Measurements from ENCODE around the gene GABRB3.

DNA sequence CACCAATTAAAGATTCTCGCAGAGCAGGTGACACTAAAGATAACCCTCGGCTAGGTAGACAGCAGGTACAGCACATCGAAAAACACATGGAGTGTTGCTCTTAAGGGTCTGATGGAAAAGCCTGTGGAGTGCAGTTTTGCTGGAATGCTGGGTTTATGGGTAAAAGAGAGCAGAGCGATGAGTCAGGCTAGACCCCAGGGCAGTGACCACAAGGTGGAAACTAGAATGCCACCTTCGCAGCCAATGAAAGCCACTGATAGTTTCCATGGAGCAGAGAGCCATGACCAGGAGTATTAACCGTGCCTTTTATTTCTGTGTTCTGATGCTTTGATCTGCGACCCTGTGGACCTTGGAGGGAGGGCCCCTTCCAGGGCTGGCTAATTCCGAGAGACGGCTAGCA is 149.8 kb downstream of the GABRB3 start:
- TF ChIP-seq, protein P1, sequence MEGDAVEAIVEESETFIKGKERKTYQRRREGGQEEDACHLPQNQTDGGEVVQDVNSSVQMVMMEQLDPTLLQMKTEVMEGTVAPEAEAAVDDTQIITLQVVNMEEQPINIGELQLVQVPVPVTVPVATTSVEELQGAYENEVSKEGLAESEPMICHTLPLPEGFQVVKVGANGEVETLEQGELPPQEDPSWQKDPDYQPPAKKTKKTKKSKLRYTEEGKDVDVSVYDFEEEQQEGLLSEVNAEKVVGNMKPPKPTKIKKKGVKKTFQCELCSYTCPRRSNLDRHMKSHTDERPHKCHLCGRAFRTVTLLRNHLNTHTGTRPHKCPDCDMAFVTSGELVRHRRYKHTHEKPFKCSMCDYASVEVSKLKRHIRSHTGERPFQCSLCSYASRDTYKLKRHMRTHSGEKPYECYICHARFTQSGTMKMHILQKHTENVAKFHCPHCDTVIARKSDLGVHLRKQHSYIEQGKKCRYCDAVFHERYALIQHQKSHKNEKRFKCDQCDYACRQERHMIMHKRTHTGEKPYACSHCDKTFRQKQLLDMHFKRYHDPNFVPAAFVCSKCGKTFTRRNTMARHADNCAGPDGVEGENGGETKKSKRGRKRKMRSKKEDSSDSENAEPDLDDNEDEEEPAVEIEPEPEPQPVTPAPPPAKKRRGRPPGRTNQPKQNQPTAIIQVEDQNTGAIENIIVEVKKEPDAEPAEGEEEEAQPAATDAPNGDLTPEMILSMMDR (IDR thresholded peaks at IDR 0.05): no peak
- TF ChIP-seq POLR2A (IDR thresholded peaks at IDR 0.05): no peak
